GM12874 (cell line): ENCODE measurements around the gene ERGIC2.

ENCODE experiments used
- CTCF ChIP-seq: IDR thresholded peaks from 2 replicates; pipeline ENCODE4 v1.5.1; 2011; ENCODE audit warnings: low read depth, mild to moderate bottlenecking, control low read depth, low read length, moderate library complexity; ENCODE audit not compliant: insufficient read depth

The ERGIC2 gene

GRCh38 chr12:29354954-29355353 is 26.0 kb downstream of the ERGIC2 start:
- TF ChIP-seq CTCF, result no peak

GRCh38 chr12:29350080-29350479 is 30.9 kb downstream of the ERGIC2 start:
- no peak for TF ChIP-seq CTCF

GRCh38 chr12:29346769-29347421 is 34.1 kb downstream of the ERGIC2 start:
- TF ChIP-seq CTCF, result no peak

GRCh38 chr12:29343022-29343799 is 37.8 kb downstream of the ERGIC2 start:
- TF ChIP-seq CTCF, result no peak

- no peak for TF ChIP-seq CTCF
Measured at GRCh38 chr12:29337325-29337724, 43.6 kb downstream of the ERGIC2 start.

GRCh38 chr12:29334937-29335336 is 46.0 kb downstream of the ERGIC2 start:
- TF ChIP-seq CTCF, result no peak

GRCh38 chr12:29333178-29333577 is 47.8 kb downstream of the ERGIC2 start:
- no peak for TF ChIP-seq CTCF
